Measurements from ENCODE around the gene LCLAT1.

GRCh38 chr2:30582521-30582920 lies 135.5 kb downstream of the LCLAT1 start:
- TF ChIP-seq, protein P1, sequence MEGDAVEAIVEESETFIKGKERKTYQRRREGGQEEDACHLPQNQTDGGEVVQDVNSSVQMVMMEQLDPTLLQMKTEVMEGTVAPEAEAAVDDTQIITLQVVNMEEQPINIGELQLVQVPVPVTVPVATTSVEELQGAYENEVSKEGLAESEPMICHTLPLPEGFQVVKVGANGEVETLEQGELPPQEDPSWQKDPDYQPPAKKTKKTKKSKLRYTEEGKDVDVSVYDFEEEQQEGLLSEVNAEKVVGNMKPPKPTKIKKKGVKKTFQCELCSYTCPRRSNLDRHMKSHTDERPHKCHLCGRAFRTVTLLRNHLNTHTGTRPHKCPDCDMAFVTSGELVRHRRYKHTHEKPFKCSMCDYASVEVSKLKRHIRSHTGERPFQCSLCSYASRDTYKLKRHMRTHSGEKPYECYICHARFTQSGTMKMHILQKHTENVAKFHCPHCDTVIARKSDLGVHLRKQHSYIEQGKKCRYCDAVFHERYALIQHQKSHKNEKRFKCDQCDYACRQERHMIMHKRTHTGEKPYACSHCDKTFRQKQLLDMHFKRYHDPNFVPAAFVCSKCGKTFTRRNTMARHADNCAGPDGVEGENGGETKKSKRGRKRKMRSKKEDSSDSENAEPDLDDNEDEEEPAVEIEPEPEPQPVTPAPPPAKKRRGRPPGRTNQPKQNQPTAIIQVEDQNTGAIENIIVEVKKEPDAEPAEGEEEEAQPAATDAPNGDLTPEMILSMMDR (IDR thresholded peaks at IDR 0.05; ENCODE audit: low read depth, low read length, poor library complexity, severe bottlenecking) = no peak
- no peak for TF ChIP-seq EZH2phosphoT487 (IDR thresholded peaks at IDR 0.05; ENCODE audit: borderline replicate concordance, low read length)

All from DOHH2 (cell line).